ENCODE results near the gene KRT32.

The KRT32 gene

GRCh38 chr17:41418116-41418860, 48.9 kb downstream of the KRT32 start:
- no peak for DNase-seq
- Histone ChIP-seq H3K27me3 (replicated peaks; ENCODE audit: control insufficient read depth, insufficient read depth, low read length, poor library complexity, severe bottlenecking) (no peaks in the 10 kb centered on the region), H3K9me3 (ENCODE audit: control insufficient read depth, low read length) (no peaks in the 10 kb centered on the region), H3K4me1 (ENCODE audit: control insufficient read depth, insufficient read depth, low read length, poor library complexity, severe bottlenecking) (no peaks in the 10 kb centered on the region), H3K36me3 (ENCODE audit: control insufficient read depth, insufficient read depth, low read length) (no peaks in the 10 kb centered on the region), H3K27ac (ENCODE audit: insufficient read depth, low read length, poor library complexity, severe bottlenecking) (no peak overlapping the region), H3K4me3 (ENCODE audit: insufficient read depth, low read depth, low read length, poor library complexity, severe bottlenecking) (no peak overlapping the region)

GRCh38 chr17:41417576-41418015, 49.6 kb downstream of the KRT32 start:
- no peak overlapping the region for H3K27ac ChIP-seq (ENCODE audit: insufficient read depth, low read length, poor library complexity, severe bottlenecking)

GRCh38 chr17:41417127-41417526, 50.1 kb downstream of the KRT32 start:
- Histone ChIP-seq H3K4me1 (ENCODE audit: control insufficient read depth, insufficient read depth, low read length, poor library complexity, severe bottlenecking) (no peaks in the 10 kb centered on the region), H3K4me3 (ENCODE audit: insufficient read depth, low read depth, low read length, poor library complexity, severe bottlenecking) (no peak overlapping the region), H3K27me3 (replicated peaks; ENCODE audit: control insufficient read depth, insufficient read depth, low read length, poor library complexity, severe bottlenecking) (no peaks in the 10 kb centered on the region), H3K9me3 (ENCODE audit: control insufficient read depth, low read length) (no peaks in the 10 kb centered on the region), H3K36me3 (ENCODE audit: control insufficient read depth, insufficient read depth, low read length) (no peaks in the 10 kb centered on the region), H3K27ac (ENCODE audit: insufficient read depth, low read length, poor library complexity, severe bottlenecking) (no peak overlapping the region)
- no peak for DNase-seq

More at GRCh38 chr17:41417576-41418015, 49.6 kb downstream of the KRT32 start:
- DNase-seq, result no peak
- Histone ChIP-seq H3K4me3 (ENCODE audit: insufficient read depth, low read depth, low read length, poor library complexity, severe bottlenecking) (no peak overlapping the region), H3K36me3 (ENCODE audit: control insufficient read depth, insufficient read depth, low read length) (no peaks in the 10 kb centered on the region), H3K4me1 (ENCODE audit: control insufficient read depth, insufficient read depth, low read length, poor library complexity, severe bottlenecking) (no peaks in the 10 kb centered on the region), H3K9me3 (ENCODE audit: control insufficient read depth, low read length) (no peaks in the 10 kb centered on the region), H3K27me3 (replicated peaks; ENCODE audit: control insufficient read depth, insufficient read depth, low read length, poor library complexity, severe bottlenecking) (no peaks in the 10 kb centered on the region)

GRCh38 chr17:41416479-41416878, 50.7 kb downstream of the KRT32 start:
- Histone ChIP-seq H3K4me1 (ENCODE audit: control insufficient read depth, insufficient read depth, low read length, poor library complexity, severe bottlenecking) (no peaks in the 10 kb centered on the region), H3K9me3 (ENCODE audit: control insufficient read depth, low read length) (no peaks in the 10 kb centered on the region)

GRCh38 chr17:41415833-41416335, 51.3 kb downstream of the KRT32 start:
- H3K9me3 ChIP-seq (ENCODE audit: control insufficient read depth, low read length), result no peaks in the 10 kb centered on the region
- DNase-seq, result no peak
- no peaks in the 10 kb centered on the region for H3K36me3 ChIP-seq (ENCODE audit: control insufficient read depth, insufficient read depth, low read length)
- no peak overlapping the region for H3K27ac ChIP-seq (ENCODE audit: insufficient read depth, low read length, poor library complexity, severe bottlenecking)
- no peak overlapping the region for H3K4me3 ChIP-seq (ENCODE audit: insufficient read depth, low read depth, low read length, poor library complexity, severe bottlenecking)
- H3K4me1 ChIP-seq (ENCODE audit: control insufficient read depth, insufficient read depth, low read length, poor library complexity, severe bottlenecking), result no peaks in the 10 kb centered on the region
- no peaks in the 10 kb centered on the region for H3K27me3 ChIP-seq (replicated peaks; ENCODE audit: control insufficient read depth, insufficient read depth, low read length, poor library complexity, severe bottlenecking)

More at GRCh38 chr17:41416479-41416878, 50.7 kb downstream of the KRT32 start:
- Histone ChIP-seq H3K27ac (ENCODE audit: insufficient read depth, low read length, poor library complexity, severe bottlenecking) (no peak overlapping the region), H3K4me3 (ENCODE audit: insufficient read depth, low read depth, low read length, poor library complexity, severe bottlenecking) (no peak overlapping the region), H3K27me3 (replicated peaks; ENCODE audit: control insufficient read depth, insufficient read depth, low read length, poor library complexity, severe bottlenecking) (no peaks in the 10 kb centered on the region), H3K36me3 (ENCODE audit: control insufficient read depth, insufficient read depth, low read length) (no peaks in the 10 kb centered on the region)
- no peak for DNase-seq

- Histone ChIP-seq H3K9me3 (ENCODE audit: control insufficient read depth, low read length) (no peaks in the 10 kb centered on the region), H3K27me3 (replicated peaks; ENCODE audit: control insufficient read depth, insufficient read depth, low read length, poor library complexity, severe bottlenecking) (no peaks in the 10 kb centered on the region), H3K4me3 (ENCODE audit: insufficient read depth, low read depth, low read length, poor library complexity, severe bottlenecking) (no peak overlapping the region), H3K4me1 (ENCODE audit: control insufficient read depth, insufficient read depth, low read length, poor library complexity, severe bottlenecking) (no peaks in the 10 kb centered on the region), H3K36me3 (ENCODE audit: control insufficient read depth, insufficient read depth, low read length) (no peaks in the 10 kb centered on the region), H3K27ac (ENCODE audit: insufficient read depth, low read length, poor library complexity, severe bottlenecking) (no peak overlapping the region)
- no peak for DNase-seq
These were observed 51.8 kb downstream of the KRT32 start for GRCh38 chr17:41415411-41415810.

- Histone ChIP-seq H3K9me3 (ENCODE audit: control insufficient read depth, low read length) (no peaks in the 10 kb centered on the region), H3K4me3 (ENCODE audit: insufficient read depth, low read depth, low read length, poor library complexity, severe bottlenecking) (no peak overlapping the region), H3K4me1 (ENCODE audit: control insufficient read depth, insufficient read depth, low read length, poor library complexity, severe bottlenecking) (peaks cover 2% of the 10 kb centered on the region), H3K27ac (ENCODE audit: insufficient read depth, low read length, poor library complexity, severe bottlenecking) (no peak overlapping the region), H3K27me3 (replicated peaks; ENCODE audit: control insufficient read depth, insufficient read depth, low read length, poor library complexity, severe bottlenecking) (no peaks in the 10 kb centered on the region), H3K36me3 (ENCODE audit: control insufficient read depth, insufficient read depth, low read length) (no peaks in the 10 kb centered on the region)
- DNase-seq, result no peak
These were observed 53.2 kb downstream of the KRT32 start for GRCh38 chr17:41413982-41414381.

- H3K27ac ChIP-seq (ENCODE audit: insufficient read depth, low read length, poor library complexity, severe bottlenecking), result no peak overlapping the region
- H3K36me3 ChIP-seq (ENCODE audit: control insufficient read depth, insufficient read depth, low read length), result no peaks in the 10 kb centered on the region
- DNase-seq, result no peak
- no peaks in the 10 kb centered on the region for H3K27me3 ChIP-seq (replicated peaks; ENCODE audit: control insufficient read depth, insufficient read depth, low read length, poor library complexity, severe bottlenecking)
- no peaks in the 10 kb centered on the region for H3K9me3 ChIP-seq (ENCODE audit: control insufficient read depth, low read length)
- peaks cover 4% of the 10 kb centered on the region for H3K4me1 ChIP-seq (ENCODE audit: control insufficient read depth, insufficient read depth, low read length, poor library complexity, severe bottlenecking)
- no peak overlapping the region for H3K4me3 ChIP-seq (ENCODE audit: insufficient read depth, low read depth, low read length, poor library complexity, severe bottlenecking)
These were observed 53.7 kb downstream of the KRT32 start for GRCh38 chr17:41413353-41413957.

GRCh38 chr17:41411072-41411840, 55.9 kb downstream of the KRT32 start:
- no peaks in the 10 kb centered on the region for H3K36me3 ChIP-seq (ENCODE audit: control insufficient read depth, insufficient read depth, low read length)
- no peak for DNase-seq
- H3K4me1 ChIP-seq (ENCODE audit: control insufficient read depth, insufficient read depth, low read length, poor library complexity, severe bottlenecking), result peaks cover 4% of the 10 kb centered on the region
- no peak overlapping the region for H3K27ac ChIP-seq (ENCODE audit: insufficient read depth, low read length, poor library complexity, severe bottlenecking)
- no peaks in the 10 kb centered on the region for H3K27me3 ChIP-seq (replicated peaks; ENCODE audit: control insufficient read depth, insufficient read depth, low read length, poor library complexity, severe bottlenecking)
- H3K9me3 ChIP-seq (ENCODE audit: control insufficient read depth, low read length), result no peaks in the 10 kb centered on the region
- H3K4me3 ChIP-seq (ENCODE audit: insufficient read depth, low read depth, low read length, poor library complexity, severe bottlenecking), result no peak overlapping the region

All from effector memory CD4-positive, alpha-beta T cell (primary cell).